HEK293 (cell line): ENCODE measurements around the gene PSMD12.

ENCODE experiments used
- BCL6B ChIP-seq: fragments of 450-650 bp; formaldehyde crosslinking; IDR thresholded peaks from 2 replicates; pipeline ENCODE4 v1.5.1; 2017; ENCODE audit warnings: missing biosample characterization, missing genetic modification characterization
- HIC1 ChIP-seq: fragments of 450-650 bp; formaldehyde crosslinking; IDR thresholded peaks from 2 replicates; pipeline ENCODE4 v1.5.1; 2016; ENCODE audit warnings: missing biosample characterization, missing genetic modification characterization
- HOXA7 ChIP-seq: sonication (generic); formaldehyde crosslinking; IDR thresholded peaks from 2 replicates; pipeline ENCODE4 v1.8.1; 2022; ENCODE audit warnings: missing genetic modification reagents, borderline replicate concordance
- KLF8 ChIP-seq: fragments of 450-650 bp; formaldehyde crosslinking; IDR thresholded peaks from 2 replicates; pipeline ENCODE4 v1.5.1; 2016; ENCODE audit warnings: missing biosample characterization, missing genetic modification characterization
- MEIS1 ChIP-seq: sonication (generic); formaldehyde crosslinking; IDR thresholded peaks from 2 replicates; pipeline ENCODE4 v1.8.1; 2022; ENCODE audit warnings: missing genetic modification reagents, mild to moderate bottlenecking, borderline replicate concordance
- PRDM6 ChIP-seq: fragments of 450-650 bp; formaldehyde crosslinking; IDR thresholded peaks from 2 replicates; pipeline ENCODE4 v1.5.1; 2017; ENCODE audit warnings: missing biosample characterization, missing genetic modification characterization
- REPIN1 ChIP-seq: fragments of 450-650 bp; formaldehyde crosslinking; IDR thresholded peaks from 2 replicates; pipeline ENCODE4 v1.5.1; 2017; ENCODE audit warnings: missing biosample characterization, missing genetic modification characterization, low read depth
- SCRT1 ChIP-seq: fragments of 450-650 bp; formaldehyde crosslinking; IDR thresholded peaks from 2 replicates; pipeline ENCODE4 v1.5.1; 2016; ENCODE audit warnings: missing biosample characterization, missing genetic modification characterization, borderline replicate concordance
- SP7 ChIP-seq: fragments of 450-650 bp; formaldehyde crosslinking; IDR thresholded peaks from 2 replicates; pipeline ENCODE4 v1.5.1; 2016; ENCODE audit warnings: missing biosample characterization, missing genetic modification characterization
- ZBTB1 ChIP-seq: fragments of 450-650 bp; formaldehyde crosslinking; IDR thresholded peaks from 2 replicates; pipeline ENCODE4 v1.5.1; 2016; ENCODE audit warnings: missing biosample characterization, missing genetic modification characterization
- ZBTB11 ChIP-seq: fragments of 450-650 bp; formaldehyde crosslinking; conservative IDR thresholded peaks from 2 replicates; pipeline ENCODE4 v1.5.1; 2016; ENCODE audit warnings: low read depth, missing biosample characterization, missing genetic modification characterization
- ZBTB44 ChIP-seq: fragments of 450-650 bp; IDR thresholded peaks from 2 replicates; pipeline ENCODE4 v1.5.1; 2018; ENCODE audit warnings: missing biosample characterization, mild to moderate bottlenecking, missing genetic modification characterization
- ZBTB6 ChIP-seq: fragments of 450-650 bp; formaldehyde crosslinking; IDR thresholded peaks from 2 replicates; pipeline ENCODE4 v1.5.1; 2017; ENCODE audit warnings: missing biosample characterization, missing genetic modification characterization
- ZNF112 ChIP-seq: fragments of 450-650 bp; formaldehyde crosslinking; IDR thresholded peaks from 2 replicates; pipeline ENCODE4 v1.5.0; 2017; ENCODE audit warnings: missing biosample characterization, missing genetic modification characterization
- ZNF133 ChIP-seq: fragments of 450-650 bp; formaldehyde crosslinking; IDR thresholded peaks from 2 replicates; pipeline ENCODE4 v1.5.1; 2016; ENCODE audit warnings: missing biosample characterization, missing genetic modification characterization
- ZNF138 ChIP-seq: fragments of 450-650 bp; formaldehyde crosslinking; IDR thresholded peaks from 2 replicates; pipeline ENCODE4 v1.5.1; 2016; ENCODE audit warnings: missing biosample characterization, missing genetic modification characterization, borderline replicate concordance
- ZNF23 ChIP-seq: fragments of 450-650 bp; formaldehyde crosslinking; IDR thresholded peaks from 2 replicates; pipeline ENCODE4 v1.5.1; 2016; ENCODE audit warnings: missing biosample characterization, missing genetic modification characterization, borderline replicate concordance
- ZNF274 ChIP-seq, 2 experiments: fragments of 200-500 bp in 1 of 2; fragments of 450-650 bp in 1 of 2; sonication (Bioruptor generic) in 1 of 2; formaldehyde crosslinking in 1 of 2; IDR thresholded peaks; 2 replicates each; pipeline versions ENCODE4 v1.5.1 to v1.6.1; 2014 to 2016; ENCODE audit warnings: borderline replicate concordance in 1 of 2, inconsistent platforms in 1 of 2, low read length in 1 of 2, missing biosample characterization in 1 of 2, missing genetic modification characterization in 1 of 2
- ZNF292 ChIP-seq: fragments of 450-650 bp; formaldehyde crosslinking; IDR thresholded peaks from 2 replicates; pipeline ENCODE4 v1.5.1; 2016; ENCODE audit warnings: low read depth, missing biosample characterization, missing genetic modification characterization, borderline replicate concordance
- ZNF341 ChIP-seq: fragments of 450-650 bp; formaldehyde crosslinking; IDR thresholded peaks from 2 replicates; pipeline ENCODE4; 2016; ENCODE audit warnings: low read depth, missing biosample characterization, missing genetic modification characterization
- ZNF404 ChIP-seq: fragments of 450-650 bp; formaldehyde crosslinking; IDR thresholded peaks from 2 replicates; pipeline ENCODE4 v1.5.1; 2017; ENCODE audit warnings: missing biosample characterization, missing genetic modification characterization
- ZNF449 ChIP-seq: fragments of 450-650 bp; formaldehyde crosslinking; IDR thresholded peaks from 2 replicates; pipeline ENCODE4 v1.5.1; 2017; ENCODE audit warnings: missing biosample characterization, mild to moderate bottlenecking, missing genetic modification characterization, moderate library complexity
- ZNF571 ChIP-seq: fragments of 450-650 bp; formaldehyde crosslinking; IDR thresholded peaks from 2 replicates; pipeline ENCODE4 v1.5.0; 2017; ENCODE audit warnings: missing biosample characterization, missing genetic modification characterization
- ZNF580 ChIP-seq: fragments of 450-650 bp; formaldehyde crosslinking; IDR thresholded peaks from 2 replicates; pipeline ENCODE4 v1.5.1; 2016; ENCODE audit warnings: missing biosample characterization, missing genetic modification characterization
- ZNF777 ChIP-seq: fragments of 450-650 bp; formaldehyde crosslinking; IDR thresholded peaks from 2 replicates; pipeline ENCODE4 v1.5.1; 2017; ENCODE audit warnings: missing biosample characterization, missing genetic modification characterization, borderline replicate concordance

The PSMD12 gene

GRCh38 chr17:67360880-67361279, 5.5 kb downstream of the PSMD12 start (continued):
- TF ChIP-seq ZBTB44, result no peak
- peak; percentile 47 for TF ChIP-seq PRDM6
- TF ChIP-seq ZNF23, result no peak
- TF ChIP-seq ZNF138, result no peak
- no peak for TF ChIP-seq ZNF274 (IDR thresholded peaks at IDR 0.05; ENCODE audit: low read length)
- no peak for TF ChIP-seq ZNF274 (tag by site-specific recombination; IDR thresholded peaks at IDR 0.05; ENCODE audit: borderline replicate concordance)
- no peak for TF ChIP-seq ZNF404 (tag by site-specific recombination)
- peak; percentile 51; the same call in 1 of the 2 replicates for TF ChIP-seq SP7 (tag by site-specific recombination)
- no peak for TF ChIP-seq ZNF292 (tag by site-specific recombination)
- peak; percentile 38; the same call in 1 of the 2 replicates for TF ChIP-seq BCL6B (tag by site-specific recombination)
- no peak for TF ChIP-seq ZNF133 (tag by site-specific recombination)
- TF ChIP-seq REPIN1 (tag by site-specific recombination), result no peak
- TF ChIP-seq HOXA7 (CRISPR knock-in tag), result no peak
- TF ChIP-seq ZNF449 (tag by site-specific recombination), result no peak
- TF ChIP-seq ZNF580 (tag by site-specific recombination), result no peak
- no peak for TF ChIP-seq ZBTB1 (tag by site-specific recombination)
- no peak for TF ChIP-seq ZNF777 (tag by site-specific recombination)
- no peak for TF ChIP-seq MEIS1
- TF ChIP-seq ZNF112 (tag by site-specific recombination), result no peak
- no peak for TF ChIP-seq ZNF341 (tag by site-specific recombination)
- no peak; the same call in 1 of the 2 replicates for TF ChIP-seq SCRT1 (tag by site-specific recombination)
- no peak for TF ChIP-seq ZBTB6 (tag by site-specific recombination)
- no peak for TF ChIP-seq ZNF571 (tag by site-specific recombination)
- TF ChIP-seq ZBTB11 (tag by site-specific recombination), result no peak
- 0 out of 2 replicates have a peak, but pooled peaks have one; percentile 49 for TF ChIP-seq HIC1 (tag by site-specific recombination)
- TF ChIP-seq KLF8 (tag by site-specific recombination), result 0 out of 2 replicates have a peak, but pooled peaks have one; percentile 46
